OCI-LY3 (cell line): ENCODE data around the gene ACTL6B.

ENCODE experiments used
- H2AFZ ChIP-seq: fragments of 200-600, 300-600 bp; shearing (Covaris generic); 2 replicates; pipeline ENCODE4 v1.6.0; 2014; ENCODE audit warnings: antibody characterized with exemption, low read depth, low read length
- H3K27ac ChIP-seq: fragments of 200-600, 300-600 bp; sonication (generic); 2 replicates; pipeline ENCODE4 v1.5.1; 2014; ENCODE audit warnings: mild to moderate bottlenecking, low read length, moderate library complexity, mixed read lengths
- H3K27me3 ChIP-seq: fragments of 200-600, 300-600 bp; sonication (generic); 2 replicates; pipeline ENCODE4 v1.6.1; 2014; ENCODE audit warnings: low read depth, low read length, mixed read lengths
- H3K36me3 ChIP-seq: fragments of 200-600, 300-600 bp; sonication (generic); replicated peaks from 2 replicates; pipeline ENCODE3; 2014; ENCODE audit warnings: low read depth, low read length, mixed read lengths
- H3K4me1 ChIP-seq: fragments of 300-600, 200-600 bp; sonication (generic); 2 replicates; pipeline ENCODE4 v1.6.1; 2014; ENCODE audit warnings: low read length, mixed read lengths
- H3K4me2 ChIP-seq: fragments of 200-600, 300-600 bp; sonication (generic); 2 replicates; pipeline ENCODE4 v1.6.1; 2014; ENCODE audit warnings: low read length, mixed read lengths
- H3K4me3 ChIP-seq: fragments of 300-600, 200-600 bp; sonication (generic); 2 replicates; pipeline ENCODE4 v1.5.1; 2014; ENCODE audit warnings: antibody characterized with exemption, mild to moderate bottlenecking, low read length, moderate library complexity
- H3K79me2 ChIP-seq: fragments of 300-600, 200-600 bp; shearing (Covaris generic); 2 replicates; pipeline ENCODE4 v1.6.1; 2014; ENCODE audit warnings: mild to moderate bottlenecking, low read length, mixed read lengths
- H3K9ac ChIP-seq: fragments of 300-600, 200-600 bp; shearing (Covaris generic); 2 replicates; pipeline ENCODE4 v1.6.0; 2014; ENCODE audit warnings: mild to moderate bottlenecking, low read length, moderate library complexity
- H3K9me3 ChIP-seq: fragments of 200-600, 300-600 bp; shearing (Covaris generic); 2 replicates; pipeline ENCODE4 v1.6.1; 2014; ENCODE audit warnings: low read length, mixed read lengths; ENCODE audit not compliant: insufficient read depth
- H4K20me1 ChIP-seq: fragments of 200-600, 300-600 bp; sonication (generic); 2 replicates; pipeline ENCODE4 v1.6.1; 2016; ENCODE audit warnings: low read length, mixed read lengths; ENCODE audit not compliant: insufficient read depth
- CTCF ChIP-seq: fragments of 200-600, 300-600 bp; sonication (generic); IDR thresholded peaks from 2 replicates; pipeline ENCODE4 v1.5.1; 2014; ENCODE audit warnings: antibody characterized with exemption, low read length, low read depth
- EZH2phosphoT487 ChIP-seq: fragments of 200-600 bp; shearing (Covaris generic); IDR thresholded peaks from 2 replicates; pipeline ENCODE4 v1.6.1; 2018; ENCODE audit warnings: antibody characterized with exemption, mixed run types, low read depth

Gene ACTL6B

GRCh38 chr7:100641860-100642533, 14.3 kb downstream of the ACTL6B start:
- Histone ChIP-seq H3K79me2 (no peaks in the 10 kb centered on the region), H3K9me3 (no peaks in the 10 kb centered on the region), H3K4me2 (peak overlapping the region; percentile 73), H3K4me1 (peaks cover 10% of the 10 kb centered on the region), H3K9ac (no peak overlapping the region), H3K27ac (no peak overlapping the region), H3K27me3 (peaks cover 10% of the 10 kb centered on the region; the same call in 1 of the 2 replicates), H2AFZ (no peak overlapping the region), H4K20me1 (no peaks in the 10 kb centered on the region), H3K4me3 (peak overlapping the region; percentile 68), H3K36me3 (no peaks in the 10 kb centered on the region)
- no peak for TF ChIP-seq EZH2phosphoT487
- TF ChIP-seq CTCF: 0 out of 2 replicates have a peak, but pooled peaks have one; percentile 10

GRCh38 chr7:100641463-100641859, 14.8 kb downstream of the ACTL6B start, which contains the start of gene TFR2:
Gene TFR2, minus strand, starts transcription at chr7:100641552. Its CDS starts 43 bp downstream, at chr7:100641509.
- H3K4me1 ChIP-seq: peaks cover 10% of the 10 kb centered on the region
- H3K27ac ChIP-seq: no peak within 1 kb of the TSS
- no peak within 1 kb of the TSS for H2AFZ ChIP-seq
- peak within 1 kb of the TSS; percentile 68 for H3K4me3 ChIP-seq
- TF ChIP-seq EZH2phosphoT487 (no peak), CTCF (no peak)
- H3K4me2 ChIP-seq: peak within 1 kb of the TSS; percentile 73
- H3K79me2 ChIP-seq: no peaks in the 10 kb centered on the region
- H3K9me3 ChIP-seq: no peaks in the 10 kb centered on the region
- no peaks in the 10 kb centered on the region for H4K20me1 ChIP-seq
- no peak within 1 kb of the TSS for H3K9ac ChIP-seq
- peaks cover 10% of the 10 kb centered on the region; the same call in 1 of the 2 replicates for H3K27me3 ChIP-seq
- no peaks in the 10 kb centered on the region for H3K36me3 ChIP-seq

- H3K27ac ChIP-seq: no peak overlapping the region
- H3K9ac ChIP-seq: no peak overlapping the region
- no peaks in the 10 kb centered on the region for H3K9me3 ChIP-seq
- H3K4me2 ChIP-seq: no peak overlapping the region
- no peak for TF ChIP-seq CTCF
- no peak for TF ChIP-seq EZH2phosphoT487
- H3K4me3 ChIP-seq: no peak overlapping the region
- no peaks in the 10 kb centered on the region for H3K36me3 ChIP-seq
- H3K4me1 ChIP-seq: peaks cover 10% of the 10 kb centered on the region
- no peaks in the 10 kb centered on the region for H3K79me2 ChIP-seq
- H2AFZ ChIP-seq: no peak overlapping the region
- H4K20me1 ChIP-seq: no peaks in the 10 kb centered on the region
- H3K27me3 ChIP-seq: peaks cover 5% of the 10 kb centered on the region; the same call in 1 of the 2 replicates
Measured at GRCh38 chr7:100640517-100641440, 15.5 kb downstream of the ACTL6B start.

- no peak overlapping the region for H3K27ac ChIP-seq
Measured at GRCh38 chr7:100639995-100640516, 16.2 kb downstream of the ACTL6B start.

More at GRCh38 chr7:100639995-100640516, 16.2 kb downstream of the ACTL6B start:
- Histone ChIP-seq H2AFZ (no peak overlapping the region), H3K4me1 (peaks cover 10% of the 10 kb centered on the region), H3K36me3 (no peaks in the 10 kb centered on the region), H4K20me1 (no peaks in the 10 kb centered on the region), H3K9ac (no peak overlapping the region), H3K4me3 (no peak overlapping the region), H3K4me2 (no peak overlapping the region), H3K79me2 (no peaks in the 10 kb centered on the region), H3K9me3 (no peaks in the 10 kb centered on the region), H3K27me3 (peaks cover 4% of the 10 kb centered on the region; the same call in 1 of the 2 replicates)
- TF ChIP-seq EZH2phosphoT487 (no peak), CTCF (no peak)
